Measurements from ENCODE around the gene RAB4B. TPM values are rescaled to one million over a fixed set of nuclear protein-coding genes. Genes with fewer than 3 reads are reported as not detected.

The RAB4B gene
- total and polyA plus RNA-seq, 2 of the 13 experiments (the other 11 are each of a cell fraction or from before 2014, with no cell fraction given), result 3.3 to 5.4 TPM

DNA sequence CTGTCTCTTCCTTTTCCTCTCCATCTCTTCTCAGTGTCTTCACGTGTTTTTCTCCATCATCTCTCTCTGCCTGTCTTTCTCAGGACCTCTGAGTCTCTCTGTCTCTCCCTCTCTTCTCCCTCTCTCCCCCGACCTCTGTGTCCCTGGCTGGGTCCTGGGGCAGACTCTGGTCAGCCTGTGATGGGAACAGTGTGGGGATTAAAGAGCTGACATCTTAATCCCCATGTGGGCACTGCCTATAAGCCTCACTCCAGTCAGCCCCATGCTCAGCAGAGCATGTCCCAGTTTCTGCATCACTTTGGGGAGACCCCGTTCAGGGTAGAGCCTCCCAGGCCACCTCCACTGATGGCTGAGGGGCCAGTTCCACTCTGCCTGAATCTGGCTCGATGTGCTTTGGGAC lies 37.2 kb downstream of the RAB4B start (continued):
- TF ChIP-seq ZNF574 (CRISPR knock-in tag; IDR thresholded peaks at IDR 0.05), result no peak
- no peak for TF ChIP-seq MXI1 (IDR thresholded peaks at IDR 0.05; ENCODE audit: borderline replicate concordance, low read depth, low read length)
- no peak for TF ChIP-seq SALL2 (CRISPR knock-in tag; IDR thresholded peaks at IDR 0.05)
- TF ChIP-seq MYPOP (CRISPR knock-in tag; IDR thresholded peaks at IDR 0.05), result no peak
- TF ChIP-seq RFX3 (CRISPR knock-in tag; IDR thresholded peaks at IDR 0.05), result no peak
- TF ChIP-seq POLR2G (IDR thresholded peaks at IDR 0.05; ENCODE audit: low read depth, low read length), result no peak
- TF ChIP-seq CEBPZ (IDR thresholded peaks at IDR 0.05; ENCODE audit: low read length), result no peak
- no peak for TF ChIP-seq TOE1 (CRISPR knock-in tag; IDR thresholded peaks at IDR 0.05)
